Stimulated activated CD8-positive, alpha-beta memory T cell treated with anti-CD3 and anti-CD28 coated beads, Interleukin-7, amount 100 ng/mL, for 1 hour (primary cell): Measurements from ENCODE around the gene MAGEB17.
"Not testable (repeated sequence)": the region's sequence is repeated elsewhere in the genome, so short reads cannot be mapped to it uniquely, and the experiment has no call there.

Experiments
- DNase-seq, 2 donors: peaks; one replicate each; pipeline ENCODE4 v3.0.0-alpha.2; 2020; ENCODE audit warnings: low read depth in 2 of 2

The MAGEB17 gene

DNA sequence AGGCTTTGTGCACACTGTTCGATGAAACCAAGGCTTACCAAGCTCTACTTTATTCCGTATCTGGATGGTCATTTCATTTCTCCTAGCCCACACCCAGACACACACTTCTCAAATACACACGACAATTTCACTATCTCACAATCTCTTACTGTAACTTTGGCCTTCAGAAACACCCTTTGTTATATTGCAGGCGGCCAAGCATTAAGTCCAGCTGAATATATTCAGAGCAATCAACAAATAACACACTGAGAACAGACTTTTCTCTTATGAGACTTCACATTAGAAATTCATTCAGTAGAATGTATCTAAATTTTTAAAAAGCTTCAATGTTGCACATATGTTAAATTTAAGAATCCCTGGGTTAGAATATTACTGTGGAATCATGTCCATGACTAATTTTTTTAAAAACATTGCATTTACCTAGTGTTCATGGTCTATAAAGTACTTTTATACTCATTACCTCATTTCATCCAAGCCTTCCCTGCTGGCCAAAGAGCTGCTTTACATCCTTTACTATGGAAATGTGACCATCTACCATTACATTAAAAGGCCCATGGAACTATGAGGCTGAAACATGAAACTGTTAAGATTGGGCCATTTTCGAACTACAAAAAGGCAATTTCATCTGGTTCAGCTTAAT lies 10.5 kb upstream of the MAGEB17 start:
- DNase-seq, result no peak

DNA sequence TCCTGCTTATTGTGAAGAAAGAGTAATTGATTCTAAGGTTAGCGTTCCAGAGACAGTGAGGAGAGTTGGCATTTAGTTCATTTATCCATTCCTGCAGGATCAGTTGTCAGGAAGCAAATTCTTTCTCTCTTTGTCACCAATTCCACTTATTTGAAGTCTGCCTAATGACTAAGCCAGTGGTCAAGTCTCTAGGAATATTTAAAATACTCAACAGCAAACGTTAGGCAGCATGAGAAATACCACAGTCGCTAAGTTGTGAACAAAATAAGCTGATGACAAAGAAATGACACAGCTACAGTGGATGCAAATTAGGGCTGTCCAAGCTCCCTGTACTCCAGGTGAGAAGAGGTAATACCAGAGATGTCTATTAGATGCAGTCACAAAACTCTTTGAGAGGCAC lies 6.6 kb upstream of the MAGEB17 start:
- no peak for DNase-seq

DNA sequence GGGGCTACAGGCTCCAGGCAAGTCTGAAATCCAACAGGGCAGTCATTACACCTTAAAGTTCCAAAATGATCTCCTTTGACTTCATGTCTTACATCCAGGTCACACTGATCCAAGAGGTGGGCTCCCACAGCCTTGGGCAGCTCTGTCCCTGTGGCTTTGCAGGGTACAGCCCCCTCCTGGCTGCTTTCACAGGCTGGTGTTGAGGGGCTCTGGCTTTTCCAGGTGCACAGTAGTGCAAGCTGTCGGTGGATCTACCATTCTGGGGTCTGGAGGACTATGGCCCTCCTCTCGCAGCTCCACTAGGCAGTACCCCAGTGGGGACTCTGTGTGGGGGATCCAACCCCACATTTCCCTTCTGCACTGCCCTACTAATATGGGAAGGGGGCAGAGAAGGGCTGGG lies 6.1 kb upstream of the MAGEB17 start:
- DNase-seq, result not testable (repeated sequence)

DNA sequence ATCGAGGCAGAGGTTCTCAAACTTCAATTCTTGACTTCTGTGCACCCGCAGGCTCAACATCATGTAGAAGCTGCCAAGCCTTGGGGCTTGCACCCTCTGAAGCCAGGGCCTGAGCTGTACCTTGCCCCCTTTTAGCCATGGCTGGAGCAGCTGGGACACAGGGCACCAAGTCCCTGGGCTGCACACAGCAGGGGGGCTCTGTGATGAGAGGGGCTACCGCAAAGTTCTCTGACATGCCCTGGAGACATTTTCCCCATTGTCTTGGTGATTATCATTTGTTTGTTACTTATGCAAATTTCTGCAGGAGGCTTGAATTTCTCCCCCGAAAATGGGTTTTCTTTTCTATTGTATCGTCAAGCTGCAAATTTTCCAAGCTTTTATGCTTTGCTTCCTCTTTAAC lies 4.9 kb upstream of the MAGEB17 start:
- no peak for DNase-seq

DNA sequence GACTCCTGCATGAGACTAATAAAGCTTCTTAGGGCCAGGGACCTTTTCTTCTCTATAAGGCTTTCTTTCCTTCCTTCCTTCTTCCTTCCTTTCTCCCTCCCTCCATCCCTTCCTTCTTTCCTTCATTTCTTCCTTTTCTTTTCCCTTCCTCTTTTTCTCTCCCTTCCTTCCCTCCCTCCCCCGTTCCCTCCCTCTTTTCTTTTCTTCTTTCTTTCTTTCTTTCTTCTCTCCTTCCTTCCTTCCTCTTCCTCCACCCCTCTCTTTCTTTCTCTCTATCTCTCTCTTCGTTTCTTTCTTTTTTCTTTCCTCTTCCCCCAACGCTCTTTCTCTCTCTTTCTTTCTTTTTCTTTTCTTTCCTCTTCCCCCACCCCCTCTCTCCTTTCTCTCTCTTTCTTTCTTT lies 2.5 kb upstream of the MAGEB17 start:
- no peak for DNase-seq

DNA sequence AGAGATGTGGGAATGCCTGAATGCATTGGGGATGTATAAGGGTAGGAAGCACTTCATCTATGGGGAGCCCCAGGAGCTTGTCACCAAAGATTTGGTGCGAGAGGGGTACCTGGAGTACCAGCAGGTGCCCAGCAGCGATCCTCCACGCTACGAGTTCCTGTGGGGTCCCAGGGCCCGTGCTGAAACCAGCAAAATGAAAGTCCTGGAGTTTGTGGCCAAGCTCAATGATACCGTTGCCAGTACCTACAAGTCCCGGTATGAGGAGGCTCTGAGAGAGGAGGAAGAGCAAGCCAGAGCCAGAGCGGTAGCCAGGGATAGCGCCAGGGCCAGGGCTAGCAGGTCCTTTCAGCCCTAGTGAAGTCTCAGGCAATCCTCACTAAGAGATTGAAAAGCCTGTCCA lies 3.8 kb downstream of the MAGEB17 start:
- no peak for DNase-seq

DNA sequence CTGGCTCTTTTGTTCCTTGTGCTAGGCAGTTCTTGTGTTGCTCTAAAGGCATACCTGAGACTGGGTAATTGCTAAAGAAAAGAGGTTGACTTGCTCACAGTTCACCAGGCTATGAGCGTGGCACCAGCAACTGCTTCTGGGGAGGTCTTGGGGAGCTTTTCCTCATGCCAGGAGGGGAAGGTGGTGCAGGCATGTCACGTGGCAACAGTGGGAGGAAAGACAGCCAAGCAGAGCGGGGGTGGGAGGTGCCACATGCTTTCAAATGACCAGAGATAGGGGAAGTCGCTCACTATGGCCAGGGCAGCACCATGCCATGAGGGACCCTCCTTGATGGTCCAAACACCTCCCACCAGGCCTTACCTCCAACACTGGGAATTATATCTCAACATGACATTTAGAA lies 4.7 kb downstream of the MAGEB17 start:
- DNase-seq, result no peak

DNA sequence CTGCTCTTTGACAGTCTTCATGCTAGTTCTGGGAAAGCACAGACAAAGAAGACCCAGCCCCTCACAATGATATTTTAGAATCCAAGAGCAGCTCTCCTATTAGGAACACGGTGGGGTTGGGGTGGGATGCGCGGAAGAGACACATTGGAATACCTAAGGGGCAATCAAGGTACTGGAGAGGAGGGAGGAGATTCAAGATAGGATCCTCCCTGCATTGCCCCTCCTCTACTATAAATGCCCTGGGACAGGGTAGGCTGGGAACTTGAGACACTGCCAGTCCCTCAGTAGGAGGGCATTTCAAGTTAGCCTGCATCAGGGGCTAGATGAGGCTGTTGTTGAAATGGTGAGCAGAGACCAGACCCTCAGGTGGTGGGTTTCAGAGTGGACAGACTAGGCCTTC lies 5.1 kb downstream of the MAGEB17 start:
- DNase-seq, result no peak

DNA sequence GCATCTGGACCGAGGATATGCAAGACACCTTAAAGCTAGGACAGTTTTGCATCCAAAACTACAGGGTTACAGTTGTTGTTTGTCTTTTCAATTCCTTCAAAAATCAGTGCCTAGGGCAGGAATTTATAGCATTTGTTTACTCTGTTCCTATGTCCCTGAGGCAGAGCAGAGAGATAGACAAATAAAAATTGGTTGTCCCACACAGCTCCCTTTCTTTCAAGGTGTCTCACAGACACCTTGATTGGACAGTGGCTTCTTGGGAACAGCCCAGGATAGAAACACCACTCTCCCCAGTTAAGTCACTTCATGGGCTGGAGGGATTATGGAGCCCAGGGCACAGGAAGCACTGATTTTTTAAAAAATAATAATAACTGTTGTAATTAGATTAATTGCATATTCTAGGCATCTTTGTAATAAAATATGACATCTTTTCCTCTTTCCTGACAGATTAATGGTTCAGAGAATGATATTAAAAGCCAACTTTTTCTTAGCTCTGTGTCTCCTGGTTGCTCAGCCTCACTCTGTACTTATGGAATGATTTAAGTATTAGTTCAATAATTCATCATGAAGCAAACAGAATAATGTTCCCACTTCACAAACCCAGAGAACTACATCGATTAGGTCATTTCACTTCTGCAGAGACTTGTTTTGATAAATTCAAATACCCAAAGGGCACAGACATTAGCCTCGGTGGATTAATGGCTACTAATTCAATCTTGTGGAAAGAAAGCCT lies 8.2 kb downstream of the MAGEB17 start:
- no peak for DNase-seq

DNA sequence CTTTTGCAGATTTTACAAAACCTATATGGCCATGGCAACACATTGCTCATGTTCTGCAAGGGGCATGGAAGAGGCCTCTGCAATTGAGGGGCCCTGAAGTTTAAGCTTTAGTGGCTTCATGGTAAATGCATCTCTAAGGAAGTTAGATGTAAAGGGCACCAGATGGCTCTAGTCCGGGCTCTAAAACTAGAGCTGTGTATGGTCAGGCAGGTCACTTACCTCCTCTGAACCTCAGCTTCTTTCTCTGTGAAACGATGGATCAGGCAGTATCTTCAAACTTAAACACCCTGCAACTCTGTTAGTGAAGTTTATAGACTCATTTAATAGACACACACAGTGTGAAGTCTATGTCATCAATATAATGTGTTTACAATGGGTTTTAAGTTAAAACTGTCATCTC lies 10.0 kb downstream of the MAGEB17 start:
- DNase-seq, result no peak

DNA sequence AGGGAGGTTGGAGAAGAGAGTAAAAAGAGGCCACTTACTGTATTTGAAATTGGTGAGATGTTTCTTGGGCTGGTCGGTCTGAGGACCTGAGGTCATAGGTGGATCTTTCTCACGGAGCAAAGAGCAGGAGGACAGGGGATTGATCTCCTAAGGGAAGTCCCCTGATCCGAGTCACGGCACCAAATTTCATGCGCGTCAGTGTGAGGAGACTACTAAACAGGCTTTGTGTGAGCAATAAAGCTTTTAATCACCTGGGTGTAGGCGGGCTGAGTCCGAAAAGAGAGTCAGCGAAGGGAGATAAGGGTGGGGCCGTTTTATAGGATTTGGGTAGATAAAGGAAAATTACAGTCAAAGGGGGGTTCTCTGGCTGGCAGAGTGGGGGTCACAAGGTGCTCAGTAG lies 16.6 kb downstream of the MAGEB17 start:
- not testable (repeated sequence) for DNase-seq

DNA sequence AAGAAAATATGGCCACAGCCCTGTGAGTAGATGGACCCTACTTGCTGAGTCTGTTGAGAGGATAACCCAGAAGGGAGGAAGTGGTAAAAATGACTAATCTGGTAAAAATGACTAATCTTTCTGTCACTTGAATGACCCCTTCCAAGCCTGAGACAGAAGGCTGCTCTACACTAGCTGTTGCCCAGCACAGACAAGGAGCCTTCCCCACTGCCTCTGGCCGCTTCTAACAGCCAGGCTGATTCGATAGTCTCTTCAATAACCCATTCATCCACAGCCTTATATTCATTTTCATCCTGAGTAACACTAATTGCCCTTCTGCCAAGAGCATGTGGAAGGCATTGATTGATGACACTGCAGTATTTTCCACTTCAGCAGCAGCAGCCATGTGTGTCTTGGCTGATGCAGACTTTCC lies 18.4 kb downstream of the MAGEB17 start:
- DNase-seq, result no peak

DNA sequence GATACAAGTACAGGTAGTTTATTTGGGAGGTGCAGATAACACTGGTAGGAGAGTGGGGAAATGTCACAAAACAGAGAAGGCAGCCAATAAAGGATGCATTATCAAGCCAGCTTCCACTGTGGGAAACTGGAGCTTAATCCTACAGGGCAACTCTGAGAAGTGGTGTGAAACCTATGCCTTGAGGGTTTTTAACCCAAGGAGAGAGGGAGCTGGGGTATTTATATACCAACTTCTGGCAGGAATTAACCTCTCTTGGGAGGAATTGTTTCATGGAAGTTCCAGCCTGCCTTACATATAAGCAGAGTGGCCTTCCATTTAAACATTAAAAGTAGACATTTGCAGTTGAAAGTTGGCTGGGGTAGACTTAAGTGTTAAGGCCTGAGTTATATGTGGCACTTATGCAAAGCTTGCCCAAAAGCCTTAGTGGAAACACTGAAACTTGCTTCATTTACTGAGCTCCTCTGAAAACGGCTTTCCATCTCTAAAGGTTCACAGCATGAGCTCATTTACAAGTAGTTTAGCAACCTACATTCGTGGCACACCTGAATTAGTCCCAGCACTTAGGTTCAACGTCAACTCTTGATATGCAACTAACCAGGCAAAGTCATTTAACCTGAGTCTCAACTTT lies 19.2 kb downstream of the MAGEB17 start:
- no peak for DNase-seq

DNA sequence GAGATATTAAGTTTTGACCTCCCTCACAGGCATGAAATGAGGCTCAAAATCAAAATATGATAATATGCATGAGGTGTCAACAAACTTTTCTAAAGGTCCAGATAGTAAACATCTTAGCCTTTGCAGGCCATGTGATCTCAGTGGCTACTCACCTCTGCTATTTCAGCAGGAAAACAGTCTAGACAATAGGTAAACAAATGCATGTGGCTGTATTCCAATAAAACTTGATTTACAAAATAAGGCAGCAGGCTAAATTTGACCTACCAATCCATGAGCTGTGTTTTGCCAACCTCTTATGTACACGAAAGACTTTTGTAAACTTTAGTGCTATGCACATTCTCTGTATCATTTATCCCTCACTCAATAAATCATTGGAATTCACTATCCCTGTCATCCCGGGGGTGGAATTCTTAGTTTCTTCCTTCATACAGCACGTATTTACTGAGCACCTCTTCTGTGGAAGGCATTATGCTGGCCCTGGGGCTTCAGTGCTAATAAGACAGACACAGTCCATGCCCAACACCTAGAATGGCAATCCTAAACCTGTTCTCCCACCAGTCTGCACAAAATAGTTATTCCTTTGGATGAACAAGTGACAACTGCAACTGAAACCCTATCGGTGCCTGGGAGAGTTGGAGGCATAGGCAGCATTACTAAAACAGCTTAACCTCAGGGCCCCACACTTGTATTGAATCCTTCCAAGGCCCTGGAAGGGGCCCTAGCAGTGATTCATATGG lies 19.9 kb downstream of the MAGEB17 start:
- DNase-seq, result no peak

DNA sequence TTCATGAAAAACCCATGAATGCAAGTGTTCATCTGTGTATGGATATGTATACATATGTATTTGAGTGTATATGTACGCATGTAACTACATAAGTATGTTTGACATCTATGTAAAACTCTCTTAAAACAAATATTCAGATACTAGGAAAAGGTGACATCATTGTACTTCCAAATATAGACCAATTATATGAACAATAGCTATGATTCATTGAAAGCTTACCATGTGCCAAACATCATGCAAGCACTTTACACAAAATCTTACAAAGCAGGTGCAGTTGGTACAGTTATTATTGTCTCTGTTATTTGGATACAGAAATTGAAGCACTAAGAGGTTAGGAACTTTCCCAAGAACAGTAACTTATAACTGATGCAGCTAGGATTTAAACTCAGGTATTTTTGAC lies 21.4 kb downstream of the MAGEB17 start:
- DNase-seq, result no peak

DNA sequence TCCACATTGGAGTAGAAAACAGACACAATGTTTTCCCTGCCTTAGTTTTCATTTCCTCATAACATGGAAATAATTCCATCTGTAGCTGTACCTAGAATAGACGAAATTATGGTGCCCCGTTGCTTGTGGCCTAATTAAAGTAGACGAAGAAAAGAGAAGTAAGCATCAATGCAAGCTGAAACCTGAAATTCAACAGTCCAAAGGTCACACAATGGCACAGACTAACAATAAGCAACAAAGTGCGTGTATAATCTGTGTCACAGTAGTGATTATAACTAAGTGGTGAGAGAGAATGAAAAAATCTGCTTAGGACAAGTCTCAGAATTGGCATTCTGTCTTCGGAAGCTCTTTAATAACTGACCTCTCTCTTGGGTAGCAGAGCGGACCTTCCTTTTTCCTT lies 24.3 kb downstream of the MAGEB17 start:
- DNase-seq, result no peak

DNA sequence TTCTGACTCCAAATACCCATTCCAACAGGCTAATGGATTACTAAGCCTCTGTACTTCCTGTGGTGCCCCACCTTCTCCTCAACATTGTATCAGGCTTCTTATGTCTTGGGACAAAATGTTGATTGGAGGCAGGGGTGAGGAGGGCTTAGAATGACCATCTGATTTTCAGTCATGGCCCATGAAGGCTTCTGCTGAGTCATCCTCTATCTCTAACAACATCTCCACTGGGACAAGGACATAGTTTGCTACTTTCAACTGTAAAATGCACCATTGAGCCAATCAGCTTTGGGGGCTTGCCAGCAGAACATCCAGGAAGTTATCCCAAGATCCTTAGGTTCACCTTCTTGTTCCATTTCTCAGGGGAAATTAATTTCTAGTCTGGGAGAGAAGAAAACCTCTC lies 29.5 kb downstream of the MAGEB17 start:
- DNase-seq, result no peak

DNA sequence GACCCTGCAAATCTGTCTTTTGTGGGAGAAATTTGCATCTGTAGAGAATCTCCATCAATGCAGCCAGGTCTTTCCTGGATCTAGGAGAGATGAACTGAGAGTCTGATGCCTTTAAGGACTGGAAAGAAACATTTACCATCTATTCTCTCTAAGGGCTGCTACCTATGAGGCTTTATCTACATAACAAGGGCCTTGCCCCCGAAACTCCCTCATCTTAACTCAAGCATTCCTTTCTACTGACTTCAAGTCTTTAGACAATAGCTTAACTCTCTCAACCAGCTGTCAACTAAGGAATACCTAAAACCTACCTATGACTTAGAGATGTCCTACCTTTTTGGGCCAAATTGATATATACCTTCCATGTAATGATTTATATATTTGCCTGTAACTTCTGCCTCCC lies 32.1 kb downstream of the MAGEB17 start:
- no peak for DNase-seq

DNA sequence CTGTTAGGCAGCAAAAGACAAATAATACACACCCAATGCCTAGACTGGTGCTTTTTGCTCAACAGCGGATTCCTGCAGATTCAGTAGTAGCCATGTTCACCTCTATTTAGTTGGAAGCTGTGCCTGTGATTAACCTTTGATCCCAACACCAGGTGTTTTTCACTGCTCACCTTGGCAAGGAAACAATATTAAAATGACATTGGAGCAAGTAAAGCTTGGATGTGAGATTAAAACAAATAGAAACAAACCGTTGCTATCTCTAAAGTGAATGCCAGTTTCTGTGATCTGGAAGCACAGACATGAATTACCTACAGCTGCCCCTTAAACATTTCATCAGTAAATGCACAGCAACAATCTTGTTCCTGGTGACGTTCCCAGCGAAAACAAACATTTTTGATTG lies 35.7 kb downstream of the MAGEB17 start:
- DNase-seq, result no peak

DNA sequence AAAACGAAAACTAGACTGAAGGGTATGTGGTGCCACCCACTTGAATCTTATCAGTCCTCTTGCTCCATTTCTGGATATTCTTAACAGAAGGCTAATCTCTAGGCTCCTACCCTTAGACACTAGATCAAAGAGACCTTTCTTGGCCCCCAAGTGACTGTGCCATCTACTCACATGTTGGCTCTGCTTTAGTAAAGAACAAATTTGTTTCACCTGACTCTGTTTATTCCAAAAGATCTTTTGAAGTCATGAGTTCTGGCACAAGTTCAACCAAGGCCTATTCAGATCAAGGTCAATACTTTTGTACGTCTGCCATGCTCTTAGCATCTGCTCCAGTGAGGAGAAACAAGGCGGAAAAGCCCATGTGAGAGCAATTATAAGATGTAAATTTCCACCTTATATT lies 37.3 kb downstream of the MAGEB17 start:
- no peak for DNase-seq

DNA sequence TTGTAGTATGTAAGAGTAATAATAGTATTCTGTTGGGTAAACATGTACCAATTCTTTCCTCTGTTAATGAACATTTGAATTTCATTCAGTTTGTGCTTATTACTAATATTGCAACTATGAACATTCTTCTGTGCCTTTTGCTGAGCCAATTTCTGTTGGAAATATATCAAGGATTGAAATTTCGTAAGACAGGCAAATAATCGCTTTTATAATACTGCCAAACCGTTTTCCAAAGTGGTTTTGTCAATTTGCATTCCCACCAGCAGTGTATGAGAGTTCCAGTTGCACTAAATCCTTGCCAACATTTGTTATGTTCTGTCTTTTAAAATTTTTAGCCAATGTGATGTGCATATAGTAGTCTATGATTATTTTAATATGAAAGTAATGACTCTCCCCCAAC lies 38.6 kb downstream of the MAGEB17 start:
- DNase-seq, result no peak

DNA sequence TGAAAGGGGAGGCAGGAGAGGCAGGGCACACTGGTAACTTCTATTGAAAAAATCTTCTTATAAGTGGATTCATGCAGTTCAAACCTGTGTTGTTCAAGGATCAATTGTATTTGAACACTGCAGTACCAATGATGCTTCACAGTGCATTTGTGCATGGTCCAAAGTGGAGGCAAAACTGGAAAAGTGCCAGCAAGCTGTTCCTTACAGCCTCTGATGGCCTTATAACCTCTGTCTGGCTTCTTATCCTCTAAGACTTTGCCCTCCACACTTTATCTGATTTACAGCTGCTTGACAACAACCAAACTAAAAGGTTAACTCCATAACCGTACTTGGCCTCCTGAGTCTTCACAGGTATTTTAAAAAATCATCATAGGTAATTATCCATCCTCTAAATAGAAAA lies 40.4 kb downstream of the MAGEB17 start:
- no peak for DNase-seq

DNA sequence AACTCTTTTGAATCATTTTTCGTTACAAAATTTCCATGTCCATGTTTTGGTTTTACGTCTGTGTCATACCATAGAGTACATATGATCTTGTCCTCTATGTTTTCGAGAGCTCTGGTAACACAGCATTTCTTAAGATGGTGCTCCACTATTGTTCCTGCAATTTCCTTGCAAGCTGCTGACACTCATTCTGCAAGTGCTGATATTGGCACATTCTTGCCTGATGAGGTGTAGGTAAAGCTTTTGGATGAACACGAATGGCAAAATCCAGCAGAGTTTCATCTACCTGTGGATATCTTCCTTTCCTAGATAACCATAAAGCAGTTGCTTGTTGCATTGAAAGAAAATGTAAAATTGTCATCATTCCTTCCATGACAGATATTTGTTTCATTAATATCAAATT lies 41.3 kb downstream of the MAGEB17 start:
- no peak for DNase-seq
